GM04503 (cell line): ENCODE measurements around the gene CEACAM16.

Experiments
- DNase-seq: peaks from one replicate; pipeline ENCODE4 v3.0.0-alpha.2; 2012; ENCODE audit warnings: low read depth

Gene CEACAM16

GRCh38 chr19:44725251-44725650 lies 26.3 kb downstream of the CEACAM16 start:
- no peak for DNase-seq

- no peak for DNase-seq
These were observed 26.7 kb downstream of the CEACAM16 start for GRCh38 chr19:44725684-44726083.

GRCh38 chr19:44726465-44726864 lies 27.5 kb downstream of the CEACAM16 start:
- no peak for DNase-seq

GRCh38 chr19:44728178-44728577 lies 29.2 kb downstream of the CEACAM16 start:
- DNase-seq = no peak

- no peak for DNase-seq
These were observed 30.6 kb downstream of the CEACAM16 start for GRCh38 chr19:44729516-44730033.

- DNase-seq = no peak
These were observed 32.1 kb downstream of the CEACAM16 start for GRCh38 chr19:44731081-44731480.

- DNase-seq = no peak
These were observed 32.7 kb downstream of the CEACAM16 start for GRCh38 chr19:44731622-44732021.

GRCh38 chr19:44732235-44733014 lies 33.5 kb downstream of the CEACAM16 start:
- DNase-seq = no peak

GRCh38 chr19:44734357-44734756 lies 35.4 kb downstream of the CEACAM16 start:
- no peak for DNase-seq

GRCh38 chr19:44735011-44735410 lies 36.1 kb downstream of the CEACAM16 start:
- no peak for DNase-seq

- DNase-seq = no peak
These were observed 38.5 kb downstream of the CEACAM16 start for GRCh38 chr19:44737238-44738071.

- DNase-seq = no peak
These were observed 39.2 kb downstream of the CEACAM16 start for GRCh38 chr19:44738136-44738535.

- DNase-seq = no peak
These were observed 39.9 kb downstream of the CEACAM16 start for GRCh38 chr19:44738603-44739558.

- no peak for DNase-seq
These were observed 41.4 kb downstream of the CEACAM16 start for GRCh38 chr19:44740351-44740824.

GRCh38 chr19:44741258-44741731 lies 42.3 kb downstream of the CEACAM16 start:
- no peak for DNase-seq

GRCh38 chr19:44741841-44742329 lies 42.9 kb downstream of the CEACAM16 start:
- peak; percentile 99 for DNase-seq

- DNase-seq = no peak
These were observed 43.5 kb downstream of the CEACAM16 start for GRCh38 chr19:44742330-44743061.

GRCh38 chr19:44744871-44745332 lies 46.0 kb downstream of the CEACAM16 start:
- no peak for DNase-seq

- no peak for DNase-seq
These were observed 46.4 kb downstream of the CEACAM16 start for GRCh38 chr19:44745341-44745831.

- DNase-seq = no peak
These were observed 47.1 kb downstream of the CEACAM16 start for GRCh38 chr19:44745887-44746600.
